HepG2 (cell line): Measurements from ENCODE around the gene USP36. TPM values are rescaled to one million over a fixed set of nuclear protein-coding genes. Genes with fewer than 3 reads are reported as not detected.
A peak's percentile ranks its signal among the peaks of the same experiment; 100 is the strongest.

Experiments used
- ATAC-seq: fragments of 200-7000 bp; cut with Tn5 transposase; 3 replicates; pipeline ENCODE4 v1.9.1; 2020; ENCODE audit warnings: mild to moderate bottlenecking, moderate library complexity
- BruUV-seq: library from RNA; stranded (reverse); fragments of 400-500 nt; replicated peaks from 2 replicates; lab custom pipeline; 2021; lab: Mats Ljungman, UMichigan
- CTCF ChIA-PET: fragments of 300-600 bp; formaldehyde crosslinking; extraction: SDS; loops from one replicate; lab custom pipeline; 2021; ENCODE audit warnings: low total read pairs, inconsistent platforms, low intra/inter-chr PET ratio; lab: Yijun Ruan, JAX
- POLR2A ChIA-PET: fragments of 350-600 bp; sonication (Branson Sonifier 250); formaldehyde crosslinking; loops from one replicate; lab custom pipeline; 2020; ENCODE audit warnings: antibody characterized with exemption, inconsistent platforms; lab: Yijun Ruan, JAX
- DNase-seq: peaks from one replicate; pipeline ENCODE4 v3.0.0-alpha.2; 2015; ENCODE audit warnings: low spot score
- FAIRE-seq: peaks from 3 replicates; lab custom pipeline; 2011; peaks lifted over from hg19 to GRCh38; lab: Jason Lieb, UNC
- H2AFZ ChIP-seq: one replicate; pipeline ENCODE4 v1.6.1; 2011; ENCODE audit warnings: low read length, inconsistent platforms
- H3K27ac ChIP-seq: fragments of 300-600 bp; 3 replicates; pipeline ENCODE4 v1.8.0; 2011; ENCODE audit warnings: mixed run types, mild to moderate bottlenecking, mixed read lengths, low read length, inconsistent platforms; ENCODE audit not compliant: insufficient read depth; ENCODE audit errors: extremely low read length
- H3K27me3 ChIP-seq, 2 experiments: fragments of 200-600 bp in 1 of 2; 2 replicates in 1 of 2; 3 replicates in 1 of 2; pipeline versions ENCODE4 v1.6.0 to v1.8.0; 2011; ENCODE audit warnings: low read length in 2 of 2, mild to moderate bottlenecking in 2 of 2, moderate library complexity in 2 of 2, inconsistent platforms in 1 of 2; ENCODE audit not compliant: insufficient read depth in 2 of 2, control insufficient read depth in 1 of 2
- H3K36me3 ChIP-seq, 2 experiments: fragments of 200-600 bp in 1 of 2; replicated peaks in 1 of 2; 2 replicates in 1 of 2; 3 replicates in 1 of 2; pipeline versions ENCODE4 v1.5.1 to v1.8.0; 2011; ENCODE audit warnings: low read length in 2 of 2, inconsistent platforms in 1 of 2; ENCODE audit not compliant: insufficient read depth in 2 of 2, control insufficient read depth in 1 of 2
- H3K4me1 ChIP-seq: 2 replicates; pipeline ENCODE4 v1.5.1; 2012; ENCODE audit warnings: low read length, inconsistent platforms; ENCODE audit not compliant: insufficient read depth
- H3K4me2 ChIP-seq: 2 replicates; pipeline ENCODE4 v1.6.0; 2011; ENCODE audit warnings: low read depth, low read length, inconsistent platforms
- H3K4me3 ChIP-seq, 3 experiments: fragments of 200-600 bp in 1 of 3; sonication (generic), shearing (Covaris generic) in 1 of 3; replicated peaks in 1 of 3; 2 replicates each; pipeline ENCODE4 v1.5.1; 2011 to 2016; ENCODE audit warnings: low read length in 3 of 3, inconsistent platforms in 2 of 3, low read depth in 2 of 3, mild to moderate bottlenecking in 2 of 3, control low read depth in 1 of 3, mixed read lengths in 1 of 3; ENCODE audit not compliant: insufficient read depth in 1 of 3
- H3K79me2 ChIP-seq: one replicate; pipeline ENCODE4 v1.6.1; 2011; ENCODE audit warnings: low read length, inconsistent platforms; ENCODE audit not compliant: insufficient read depth
- H3K9ac ChIP-seq: 2 replicates; pipeline ENCODE4 v1.6.0; 2011; ENCODE audit warnings: mild to moderate bottlenecking, low read depth, low read length, inconsistent platforms; ENCODE audit not compliant: insufficient read depth
- H3K9me3 ChIP-seq: 2 replicates; pipeline ENCODE4 v1.5.1; 2012; ENCODE audit warnings: mild to moderate bottlenecking, low read length
- H4K20me1 ChIP-seq: 2 replicates; pipeline ENCODE4 v1.6.0; 2011; ENCODE audit warnings: inconsistent platforms, mild to moderate bottlenecking, low read length, moderate library complexity; ENCODE audit not compliant: insufficient read depth
- MAZ ChIP-seq, 2 experiments: sonication (generic) in 1 of 2; formaldehyde crosslinking in 1 of 2; IDR thresholded peaks; 2 replicates each; pipeline versions ENCODE4 v1.5.0 to v1.6.1; 2012 to 2020; ENCODE audit warnings: low read depth in 2 of 2, mild to moderate bottlenecking in 2 of 2, borderline replicate concordance in 1 of 2, improper control_type of control experiment in 1 of 2, low read length in 1 of 2, missing genetic modification reagents in 1 of 2, moderate library complexity in 1 of 2
- NRL ChIP-seq: sonication (generic); formaldehyde crosslinking; IDR thresholded peaks from 2 replicates; pipeline ENCODE4 v1.5.0; 2020; ENCODE audit warnings: missing genetic modification reagents, mild to moderate bottlenecking, moderate library complexity, borderline replicate concordance
- POLR2A ChIP-seq, 2 experiments: IDR thresholded peaks; 2 replicates each; pipeline ENCODE4 v1.6.1; 2011; ENCODE audit warnings: low read depth in 2 of 2, low read length in 2 of 2, mild to moderate bottlenecking in 1 of 2, moderate library complexity in 1 of 2; ENCODE audit not compliant: insufficient read depth in 1 of 2
- POLR2AphosphoS5 ChIP-seq: IDR thresholded peaks from 2 replicates; pipeline ENCODE4 v1.6.1; 2012; ENCODE audit warnings: low read depth, low read length
- RBM22 ChIP-seq: fragments of 200-400 bp; formaldehyde crosslinking; optimal IDR thresholded peaks from 2 replicates; pipeline ENCODE3; 2017; ENCODE audit warnings: mild to moderate bottlenecking, low read length, moderate library complexity
- ZNF142 ChIP-seq: sonication (generic); formaldehyde crosslinking; IDR thresholded peaks from 2 replicates; pipeline ENCODE4 v1.4.0; 2020; ENCODE audit warnings: missing genetic modification reagents
- WGBS: methylation state at CpG from one replicate; pipeline ENCODE4 v1.1.6; 2017; ENCODE audit warnings: low lambda C conversion rate; 5-methylcytosine and 5-hydroxymethylcytosine counted together
- in situ Hi-C: cut with HindIII; loops from 2 replicates; pipeline ENCODE4 v1.10.0; 2017; ENCODE audit warnings: low pct_unique_long_range_greater_than_20kb; ENCODE audit not compliant: extremely low pct_ligation_motif_present
- intact Hi-C: fragments of 100-400 bp; cut with micrococcal nuclease; formaldehyde crosslinking; loops from one replicate; pipeline ENCODE4 v1.10.0; 2022; ENCODE audit not compliant: unreplicated experiment
- polyA plus RNA-seq, 8 experiments: library from polyadenylated mRNA; depleted of rRNA in 3 of 8; stranded (reverse) in 7 of 8; unstranded in 1 of 8; fragments of >200 nt; fragmentation: Illumina TruSeq in 4 of 8; extraction: Trizol in 4 of 8; gene quantifications; 2 replicates each; pipeline versions ENCODE4 v1.2.1 to v1.2.3, GENCODE V29; 2011 to 2016; ENCODE audit warnings: low read depth in 4 of 8, missing spikeins in 1 of 8, mixed read lengths in 1 of 8; ENCODE audit not compliant: insufficient read depth in 1 of 8
- total RNA-seq, 5 experiments: library from RNA; depleted of rRNA; stranded (reverse); fragments of >200 nt; fragmentation: Illumina TruSeq; extraction: Trizol; gene quantifications; 2 replicates each; pipeline ENCODE4 v1.2.3, GENCODE V29; 2016; ENCODE audit warnings: low read depth in 1 of 5

USP36 gene
- total and polyA plus RNA-seq, 2 of the 13 experiments (the other 11 are each of a cell fraction or from before 2014, with no cell fraction given): 29.6 to 45.9 TPM

GRCh38 chr17:78794864-78795640, 45.6 kb downstream of the USP36 start:
- Histone ChIP-seq H3K4me3 (no peak overlapping the region), H3K36me3 (peaks cover 39 to 55% of the 10 kb centered on the region in 2 experiments), H3K9ac (no peak overlapping the region), H3K4me2 (no peak overlapping the region), H3K27me3 (no peaks in the 10 kb centered on the region), H3K79me2 (no peaks in the 10 kb centered on the region), H3K4me1 (peaks cover 14% of the 10 kb centered on the region), H3K27ac (no peak overlapping the region), H3K9me3 (no peaks in the 10 kb centered on the region), H2AFZ (no peak overlapping the region), H4K20me1 (no peaks in the 10 kb centered on the region)
- POLR2A ChIA-PET: no interaction called here
- ATAC-seq (no peak), DNase-seq (no peak), FAIRE-seq (no peak)
- in situ Hi-C loops: no loop called here
- CTCF ChIA-PET: no interaction called here
- 97% methylated on average over 22 of the region's 22 CpGs for WGBS
- no peak for TF ChIP-seq ZNF142
- peak; percentile 26 for TF ChIP-seq RBM22
- TF ChIP-seq POLR2AphosphoS5: no peak
- 0 out of 2 replicates have a peak, but pooled peaks have one; percentile 31 for TF ChIP-seq NRL (CRISPR knock-in tag)
- no peak for TF ChIP-seq MAZ (IDR thresholded peaks at IDR 0.05; ENCODE audit: borderline replicate concordance, low read depth, low read length)
- TF ChIP-seq MAZ (CRISPR knock-in tag; IDR thresholded peaks at IDR 0.05; ENCODE audit: low read depth): no peak
- 0 out of 4 replicates have a peak, but pooled peaks of 1 of the 2 experiments have one; percentile 20 for TF ChIP-seq POLR2A (IDR thresholded peaks at IDR 0.05; ENCODE audit: insufficient read depth in 1 of 2, low read depth in 2 of 2, low read length in 2 of 2)
- intact Hi-C loops: loop anchor here (5.0 to 10.0 kb wide), 2 partner anchors 32 to 300 kb away; no protein-coding TSS in a partner anchor
- no TSS peak for BruUV-seq
